Neural progenitor cell (in vitro differentiated cells): ENCODE measurements around the gene SLC15A3. TPM values are rescaled to one million over a fixed set of nuclear protein-coding genes. Genes with fewer than 3 reads are reported as not detected.

Experiments used
- DNase-seq: peaks from one replicate; pipeline ENCODE4 v3.0.0-alpha.2; 2016; ENCODE audit warnings: low spot score
- H2AFZ ChIP-seq: fragments of 200-600 bp; sonication (generic); replicated peaks from 2 replicates; pipeline ENCODE4 v1.6.1; 2016; ENCODE audit warnings: antibody characterized with exemption
- H3F3A ChIP-seq: fragments of 200-600 bp; sonication (generic); 2 replicates; pipeline ENCODE4 v1.6.1; 2016; ENCODE audit warnings: antibody characterized with exemption, low read depth
- H3K27ac ChIP-seq: fragments of 200-600 bp; sonication (generic); 2 replicates; pipeline ENCODE4 v1.5.1; 2016; ENCODE audit warnings: mild to moderate bottlenecking
- H3K27me3 ChIP-seq: fragments of 200-600 bp; sonication (generic); 2 replicates; pipeline ENCODE4 v1.6.1; 2016; ENCODE audit warnings: mild to moderate bottlenecking, moderate library complexity
- H3K36me3 ChIP-seq: fragments of 200-600 bp; sonication (generic); 2 replicates; pipeline ENCODE4 v1.5.1; 2016
- H3K4me1 ChIP-seq: fragments of 200-600 bp; sonication (generic); 2 replicates; pipeline ENCODE4 v1.6.1; 2016; ENCODE audit warnings: mixed run types
- H3K4me2 ChIP-seq: fragments of 200-600 bp; sonication (generic); 2 replicates; pipeline ENCODE4 v1.6.1; 2016
- H3K4me3 ChIP-seq: fragments of 200-600 bp; sonication (generic); 2 replicates; pipeline ENCODE4 v1.5.1; 2016
- H3K79me2 ChIP-seq: fragments of 200-600 bp; sonication (generic); 2 replicates; pipeline ENCODE4 v1.6.1; 2016; ENCODE audit warnings: low read depth
- H3K9ac ChIP-seq: fragments of 200-600 bp; sonication (generic); 2 replicates; pipeline ENCODE4 v1.6.1; 2016
- H3K9me3 ChIP-seq: fragments of 200-600 bp; sonication (generic); 2 replicates; pipeline ENCODE4 v1.5.1; 2016; ENCODE audit warnings: low read depth
- H4K20me1 ChIP-seq: fragments of 200-600 bp; sonication (generic); 2 replicates; pipeline ENCODE4 v1.6.1; 2016; ENCODE audit warnings: low read depth
- H3K27ac Mint-ChIP-seq: 3 replicates; pipeline ENCODE4 v1.8.0; 2021; ENCODE audit warnings: mixed read lengths
- H3K27me3 Mint-ChIP-seq: 2 replicates; pipeline ENCODE4 v1.8.0; 2022; ENCODE audit warnings: low read depth, mild to moderate bottlenecking, inconsistent platforms, moderate library complexity, mixed read lengths; ENCODE audit not compliant: insufficient read depth
- H3K36me3 Mint-ChIP-seq: 3 replicates; pipeline ENCODE4 v1.8.0; 2021; ENCODE audit warnings: mixed read lengths
- H3K4me1 Mint-ChIP-seq: 3 replicates; pipeline ENCODE4 v1.8.0; 2021; ENCODE audit warnings: mixed read lengths
- H3K4me3 Mint-ChIP-seq: 3 replicates; pipeline ENCODE4 v1.8.0; 2021; ENCODE audit warnings: mild to moderate bottlenecking, moderate library complexity, mixed read lengths
- H3K9me3 Mint-ChIP-seq: 3 replicates; pipeline ENCODE4 v1.8.0; 2020; ENCODE audit warnings: mixed read lengths
- EZH2 ChIP-seq: fragments of 200-600 bp; sonication (generic); IDR thresholded peaks from 2 replicates; pipeline ENCODE4 v1.6.1; 2017; ENCODE audit warnings: antibody characterized with exemption, mild to moderate bottlenecking, moderate library complexity
- EZH2phosphoT487 ChIP-seq: fragments of 200-600 bp; sonication (generic); IDR thresholded peaks from 2 replicates; pipeline ENCODE4 v1.6.1; 2017; ENCODE audit warnings: antibody characterized with exemption
- total RNA-seq: library from RNA; depleted of rRNA; stranded (reverse); fragments of >200 nt; gene quantifications from 2 replicates; pipeline ENCODE4 v1.2.3, GENCODE V29; 2015; ENCODE audit warnings: low replicate concordance
- TF ChIP-seq, protein P1 (sequence below): fragments of 200-600 bp; sonication (generic); IDR thresholded peaks from 2 replicates; pipeline ENCODE4 v1.5.1; 2017; ENCODE audit warnings: antibody characterized with exemption, mild to moderate bottlenecking

The SLC15A3 gene
- total RNA-seq, 1 donor from 2014 or later = 1.4 TPM

DNA sequence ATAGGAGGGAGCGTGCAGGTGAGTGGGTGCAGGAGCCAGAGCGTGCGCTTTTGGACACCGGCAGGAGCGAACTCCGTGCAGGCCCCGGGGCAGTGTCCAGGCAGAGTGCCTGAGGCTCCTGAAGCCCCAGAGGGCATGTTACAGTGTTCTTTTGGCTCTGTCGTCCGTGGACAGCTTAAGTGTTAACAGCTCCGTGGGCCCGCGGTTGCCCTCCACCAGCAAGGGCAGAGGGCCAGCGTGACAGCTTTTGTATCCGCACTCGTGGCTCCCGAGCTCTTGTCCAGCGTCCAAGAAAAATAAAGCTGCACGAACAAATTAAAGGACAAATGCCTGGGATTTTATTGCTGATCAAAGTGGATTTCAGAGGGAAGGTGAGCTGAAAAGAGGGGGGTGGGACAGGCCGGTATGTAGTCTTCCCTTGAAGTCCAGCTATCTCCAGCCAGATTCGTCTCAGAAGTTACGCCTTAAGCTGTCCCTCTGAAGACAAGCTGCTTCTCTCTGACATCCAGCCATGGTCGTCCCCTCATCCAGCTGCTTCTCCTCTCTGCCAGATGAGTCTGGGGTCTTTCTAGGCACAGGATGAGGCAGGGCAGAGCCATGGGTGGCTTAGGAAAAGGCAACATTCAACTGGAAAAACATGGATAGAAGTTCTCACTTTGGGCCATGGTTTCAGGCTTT, 39.0 kb downstream of the SLC15A3 start:
- peak overlapping the region; percentile 90 for H3K4me2 ChIP-seq
- H3K4me3 Mint-ChIP-seq = peak overlapping the region; percentile 98
- H3K4me3 ChIP-seq = peak overlapping the region; percentile 59
- no peak overlapping the region for H3K27ac ChIP-seq
- H3K4me1 Mint-ChIP-seq = peaks cover 54% of the 10 kb centered on the region
- no peaks in the 10 kb centered on the region for H3K36me3 ChIP-seq
- peaks cover 39% of the 10 kb centered on the region for H3K27me3 ChIP-seq
- H3K9me3 Mint-ChIP-seq = peaks cover 2% of the 10 kb centered on the region
- H3K27me3 Mint-ChIP-seq = peaks cover 15% of the 10 kb centered on the region
- DNase-seq = peak; percentile 20
- H3K4me1 ChIP-seq = peaks cover 19% of the 10 kb centered on the region
- H3K9me3 ChIP-seq = no peaks in the 10 kb centered on the region
- peaks cover 2% of the 10 kb centered on the region for H3K36me3 Mint-ChIP-seq
- peaks cover 16% of the 10 kb centered on the region for H4K20me1 ChIP-seq
- peaks cover 31% of the 10 kb centered on the region for H3F3A ChIP-seq
- peak overlapping the region; percentile 96 for H3K27ac Mint-ChIP-seq
- no peak overlapping the region for H3K9ac ChIP-seq
- peak overlapping the region; percentile 97 for H2AFZ ChIP-seq
- H3K79me2 ChIP-seq = peaks cover 24% of the 10 kb centered on the region
- TF ChIP-seq, protein P1, sequence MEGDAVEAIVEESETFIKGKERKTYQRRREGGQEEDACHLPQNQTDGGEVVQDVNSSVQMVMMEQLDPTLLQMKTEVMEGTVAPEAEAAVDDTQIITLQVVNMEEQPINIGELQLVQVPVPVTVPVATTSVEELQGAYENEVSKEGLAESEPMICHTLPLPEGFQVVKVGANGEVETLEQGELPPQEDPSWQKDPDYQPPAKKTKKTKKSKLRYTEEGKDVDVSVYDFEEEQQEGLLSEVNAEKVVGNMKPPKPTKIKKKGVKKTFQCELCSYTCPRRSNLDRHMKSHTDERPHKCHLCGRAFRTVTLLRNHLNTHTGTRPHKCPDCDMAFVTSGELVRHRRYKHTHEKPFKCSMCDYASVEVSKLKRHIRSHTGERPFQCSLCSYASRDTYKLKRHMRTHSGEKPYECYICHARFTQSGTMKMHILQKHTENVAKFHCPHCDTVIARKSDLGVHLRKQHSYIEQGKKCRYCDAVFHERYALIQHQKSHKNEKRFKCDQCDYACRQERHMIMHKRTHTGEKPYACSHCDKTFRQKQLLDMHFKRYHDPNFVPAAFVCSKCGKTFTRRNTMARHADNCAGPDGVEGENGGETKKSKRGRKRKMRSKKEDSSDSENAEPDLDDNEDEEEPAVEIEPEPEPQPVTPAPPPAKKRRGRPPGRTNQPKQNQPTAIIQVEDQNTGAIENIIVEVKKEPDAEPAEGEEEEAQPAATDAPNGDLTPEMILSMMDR = no peak
- TF ChIP-seq EZH2phosphoT487 (no peak), EZH2 (no peak)

DNA sequence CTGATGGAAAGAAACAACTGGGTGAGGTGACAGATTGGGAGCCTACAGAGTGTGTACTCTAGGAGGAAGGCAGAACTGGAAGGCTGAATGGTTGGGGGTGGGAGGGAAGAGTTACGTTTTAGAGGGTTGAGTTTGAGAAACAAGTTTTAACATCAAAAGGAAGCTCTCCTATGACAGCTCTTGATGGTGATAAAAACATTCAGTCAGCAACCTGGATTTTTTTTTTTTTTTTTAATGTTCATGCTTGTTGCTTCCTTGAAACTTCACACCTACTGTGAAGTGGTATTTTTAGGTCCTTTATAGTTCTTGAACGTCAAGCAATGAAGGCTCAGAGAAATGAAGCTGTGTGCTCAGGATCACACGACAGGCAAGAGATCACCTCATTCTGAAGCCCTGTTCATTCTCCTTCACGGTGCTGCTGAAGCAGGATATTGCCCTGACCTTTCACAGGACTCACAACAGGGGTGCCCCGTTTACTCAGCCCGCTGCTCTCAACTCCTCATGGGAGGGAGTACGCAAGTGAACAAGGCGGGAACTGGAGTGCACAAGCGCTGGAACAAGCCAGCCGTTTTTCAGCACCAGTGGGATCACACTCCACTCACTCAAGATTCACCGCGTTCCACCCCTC, 39.6 kb downstream of the SLC15A3 start:
- H3K4me1 ChIP-seq = peaks cover 19% of the 10 kb centered on the region
- H3K36me3 ChIP-seq = no peaks in the 10 kb centered on the region
- no peak overlapping the region for H3K9ac ChIP-seq
- Mint-ChIP-seq H3K4me1 (peaks cover 52% of the 10 kb centered on the region), H3K27ac (peak overlapping the region; percentile 96), H3K9me3 (peaks cover 2% of the 10 kb centered on the region), H3K27me3 (peaks cover 15% of the 10 kb centered on the region), H3K4me3 (peak overlapping the region; percentile 98), H3K36me3 (peaks cover 1% of the 10 kb centered on the region)
- H3K4me3 ChIP-seq = no peak overlapping the region
- peaks cover 31% of the 10 kb centered on the region for H3F3A ChIP-seq
- TF ChIP-seq, protein P1 = no peak
- TF ChIP-seq EZH2 (no peak), EZH2phosphoT487 (no peak)
- H3K4me2 ChIP-seq = peak overlapping the region; percentile 4
- DNase-seq = peak; percentile 69
- H4K20me1 ChIP-seq = peaks cover 11% of the 10 kb centered on the region
- no peaks in the 10 kb centered on the region for H3K9me3 ChIP-seq
- H3K27me3 ChIP-seq = peaks cover 45% of the 10 kb centered on the region
- peaks cover 17% of the 10 kb centered on the region for H3K79me2 ChIP-seq
- H2AFZ ChIP-seq = peak overlapping the region; percentile 97
- no peak overlapping the region for H3K27ac ChIP-seq

DNA sequence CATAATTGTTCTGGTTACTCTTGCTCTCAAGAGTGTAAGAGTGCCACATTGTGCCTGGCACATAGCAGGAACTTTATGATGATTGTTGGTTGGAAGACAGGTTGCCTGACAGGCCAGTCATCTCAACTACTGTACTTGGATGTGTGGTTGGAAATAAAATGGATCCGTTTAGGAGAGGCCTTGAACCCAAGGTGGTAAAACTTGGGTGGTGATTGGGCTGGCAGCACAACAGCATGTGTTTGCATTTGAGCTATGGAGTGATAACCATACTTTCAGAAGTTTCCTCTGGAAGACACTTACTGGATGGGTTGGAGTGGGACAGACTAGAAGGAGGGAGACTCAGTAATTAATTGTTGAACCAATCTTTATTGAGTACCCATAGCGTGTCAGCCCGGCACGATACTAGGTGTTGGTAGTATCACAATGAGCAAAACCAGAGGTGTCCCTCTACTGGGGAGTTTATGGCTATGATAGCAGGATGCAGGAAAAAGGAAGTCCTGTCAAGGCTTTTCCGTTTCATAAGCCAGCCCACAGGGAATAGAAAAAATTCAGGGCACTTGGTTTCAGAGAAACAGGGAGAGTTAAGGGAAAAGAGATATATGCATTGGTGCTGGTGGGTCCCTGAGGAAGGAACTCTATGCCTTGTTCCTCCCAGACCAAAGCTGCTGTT, 41.1 kb downstream of the SLC15A3 start:
- peaks cover 17% of the 10 kb centered on the region for H3K4me1 ChIP-seq
- H3K79me2 ChIP-seq = peaks cover 5% of the 10 kb centered on the region
- TF ChIP-seq EZH2 (no peak), EZH2phosphoT487 (no peak)
- TF ChIP-seq, protein P1 = no peak
- peaks cover 15% of the 10 kb centered on the region for H3K27me3 Mint-ChIP-seq
- no peak overlapping the region for H3K4me3 ChIP-seq
- peaks cover 47% of the 10 kb centered on the region for H3K4me1 Mint-ChIP-seq
- H3K36me3 Mint-ChIP-seq = no peaks in the 10 kb centered on the region
- H3F3A ChIP-seq = peaks cover 29% of the 10 kb centered on the region
- DNase-seq = no peak
- H3K27ac Mint-ChIP-seq = peak overlapping the region; percentile 17
- H3K27ac ChIP-seq = no peak overlapping the region
- no peak overlapping the region for H3K4me2 ChIP-seq
- peak overlapping the region; percentile 40 for H3K4me3 Mint-ChIP-seq
- H3K9me3 ChIP-seq = no peaks in the 10 kb centered on the region
- H3K9me3 Mint-ChIP-seq = peaks cover 2% of the 10 kb centered on the region
- H3K36me3 ChIP-seq = no peaks in the 10 kb centered on the region
- H3K9ac ChIP-seq = no peak overlapping the region
- peaks cover 49% of the 10 kb centered on the region for H3K27me3 ChIP-seq
- H4K20me1 ChIP-seq = peaks cover 8% of the 10 kb centered on the region
- no peak overlapping the region for H2AFZ ChIP-seq
